Parathyroid adenoma (tissue), 2 donors: Measurements from ENCODE around the gene PRPF31.

Source experiments
- H2AFZ ChIP-seq: fragments of 300-600 bp; sonication (generic); one replicate; pipeline ENCODE4 v1.7.0; 2017; ENCODE audit warnings: antibody characterized with exemption, mild to moderate bottlenecking
- H3K27ac ChIP-seq: fragments of 300-600 bp; sonication (generic); one replicate; pipeline ENCODE4 v1.7.0; 2017
- H3K27me3 ChIP-seq: fragments of 300-600 bp; sonication (generic); one replicate; pipeline ENCODE4 v1.7.0; 2017; ENCODE audit warnings: low read length; ENCODE audit not compliant: control insufficient read depth, insufficient read depth
- H3K36me3 ChIP-seq: fragments of 300-600 bp; sonication (generic); one replicate; pipeline ENCODE4 v1.7.0; 2017; ENCODE audit warnings: low read length; ENCODE audit not compliant: control insufficient read depth, insufficient read depth
- H3K4me1 ChIP-seq: fragments of 300-600 bp; sonication (generic); one replicate; pipeline ENCODE4 v1.7.0; 2017; ENCODE audit warnings: control low read depth
- H3K4me2 ChIP-seq: fragments of 300-600 bp; sonication (generic); one replicate; pipeline ENCODE4 v1.7.0; 2017; ENCODE audit warnings: low read length
- H3K4me3 ChIP-seq: fragments of 300-600 bp; sonication (generic); one replicate; pipeline ENCODE4 v1.7.0; 2017; ENCODE audit warnings: low read depth, low read length
- H3K79me2 ChIP-seq: fragments of 300-600 bp; sonication (generic); one replicate; pipeline ENCODE4 v1.7.0; 2017; ENCODE audit warnings: control low read depth
- H3K9ac ChIP-seq: fragments of 300-600 bp; sonication (generic); one replicate; pipeline ENCODE4 v1.7.0; 2017; ENCODE audit warnings: mild to moderate bottlenecking
- H3K9me3 ChIP-seq: fragments of 300-600 bp; sonication (generic); one replicate; pipeline ENCODE4 v1.7.0; 2017; ENCODE audit warnings: low read length; ENCODE audit not compliant: control insufficient read depth
- TF ChIP-seq, protein P1 (sequence below): fragments of 300-600 bp; sonication (generic); IDR thresholded peaks from one replicate; pipeline ENCODE4 v1.7.0; 2017; ENCODE audit warnings: antibody characterized with exemption, mild to moderate bottlenecking
- donor health status: primary hyperparathyroidism.

The PRPF31 gene

DNA sequence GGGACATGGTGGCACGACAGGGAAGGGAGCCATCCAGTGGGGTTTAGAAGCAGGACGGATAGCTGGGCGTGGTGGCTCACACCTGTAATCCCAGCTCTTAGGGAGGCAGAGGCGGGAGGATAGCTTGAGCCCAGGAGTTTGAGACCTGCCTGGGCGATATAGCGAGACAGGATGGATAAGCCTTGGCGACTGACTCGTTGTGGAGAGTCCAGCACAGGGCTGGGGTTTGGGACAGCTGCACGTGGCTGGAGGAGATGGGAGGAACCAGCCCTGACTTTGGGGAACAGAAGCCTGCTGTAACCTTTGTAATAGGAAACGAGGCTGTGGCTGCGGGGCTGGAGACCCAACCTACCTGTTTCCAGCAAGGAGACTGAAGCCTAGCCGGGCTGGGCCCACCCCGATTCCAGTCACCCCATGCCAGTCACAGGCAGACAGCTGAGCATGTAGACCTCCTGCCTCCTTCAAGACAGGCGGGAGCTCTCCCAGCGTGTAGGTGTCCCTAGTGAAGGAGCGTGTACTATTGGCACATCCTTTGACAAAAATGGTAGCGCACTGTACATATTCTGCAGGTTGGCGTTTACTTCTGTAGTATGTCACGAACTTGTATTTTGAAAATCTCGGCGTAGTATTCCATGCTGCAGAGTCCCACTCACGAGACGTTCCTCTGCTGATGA, 35.9 kb downstream of the PRPF31 start:
- Histone ChIP-seq H3K36me3 (no peaks in the 10 kb centered on the region), H2AFZ (no peak overlapping the region), H3K9ac (no peak overlapping the region), H3K4me1 (no peaks in the 10 kb centered on the region), H3K27ac (no peak overlapping the region), H3K27me3 (no peaks in the 10 kb centered on the region), H3K4me2 (no peak overlapping the region), H3K79me2 (no peaks in the 10 kb centered on the region), H3K4me3 (no peak overlapping the region), H3K9me3 (no peaks in the 10 kb centered on the region)
- TF ChIP-seq, protein P1, sequence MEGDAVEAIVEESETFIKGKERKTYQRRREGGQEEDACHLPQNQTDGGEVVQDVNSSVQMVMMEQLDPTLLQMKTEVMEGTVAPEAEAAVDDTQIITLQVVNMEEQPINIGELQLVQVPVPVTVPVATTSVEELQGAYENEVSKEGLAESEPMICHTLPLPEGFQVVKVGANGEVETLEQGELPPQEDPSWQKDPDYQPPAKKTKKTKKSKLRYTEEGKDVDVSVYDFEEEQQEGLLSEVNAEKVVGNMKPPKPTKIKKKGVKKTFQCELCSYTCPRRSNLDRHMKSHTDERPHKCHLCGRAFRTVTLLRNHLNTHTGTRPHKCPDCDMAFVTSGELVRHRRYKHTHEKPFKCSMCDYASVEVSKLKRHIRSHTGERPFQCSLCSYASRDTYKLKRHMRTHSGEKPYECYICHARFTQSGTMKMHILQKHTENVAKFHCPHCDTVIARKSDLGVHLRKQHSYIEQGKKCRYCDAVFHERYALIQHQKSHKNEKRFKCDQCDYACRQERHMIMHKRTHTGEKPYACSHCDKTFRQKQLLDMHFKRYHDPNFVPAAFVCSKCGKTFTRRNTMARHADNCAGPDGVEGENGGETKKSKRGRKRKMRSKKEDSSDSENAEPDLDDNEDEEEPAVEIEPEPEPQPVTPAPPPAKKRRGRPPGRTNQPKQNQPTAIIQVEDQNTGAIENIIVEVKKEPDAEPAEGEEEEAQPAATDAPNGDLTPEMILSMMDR: no peak

DNA sequence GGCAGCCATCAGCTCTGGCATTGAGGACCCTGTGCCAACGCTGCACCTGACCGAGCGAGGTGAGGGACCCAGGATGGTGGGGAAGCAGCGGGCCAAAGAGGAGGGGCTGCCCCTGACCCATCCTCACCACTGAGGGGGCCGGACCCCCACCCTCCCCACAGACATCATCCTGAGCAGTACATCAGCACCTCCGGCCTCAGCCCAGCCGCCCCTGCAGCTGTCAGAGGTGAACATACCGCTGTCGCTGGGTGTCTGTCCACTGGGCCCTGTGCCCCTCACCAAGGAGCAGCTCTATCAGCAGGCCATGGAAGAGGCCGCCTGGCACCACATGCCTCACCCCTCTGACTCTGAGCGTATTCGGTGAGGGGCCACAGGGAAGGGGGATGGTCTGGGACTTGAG, 36.7 kb downstream of the PRPF31 start:
- Histone ChIP-seq H2AFZ (no peak overlapping the region), H3K9me3 (no peaks in the 10 kb centered on the region), H3K79me2 (no peaks in the 10 kb centered on the region), H3K4me2 (no peak overlapping the region), H3K36me3 (no peaks in the 10 kb centered on the region), H3K27me3 (no peaks in the 10 kb centered on the region), H3K27ac (no peak overlapping the region), H3K4me1 (no peaks in the 10 kb centered on the region), H3K4me3 (no peak overlapping the region), H3K9ac (no peak overlapping the region)
- TF ChIP-seq, protein P1: no peak

DNA sequence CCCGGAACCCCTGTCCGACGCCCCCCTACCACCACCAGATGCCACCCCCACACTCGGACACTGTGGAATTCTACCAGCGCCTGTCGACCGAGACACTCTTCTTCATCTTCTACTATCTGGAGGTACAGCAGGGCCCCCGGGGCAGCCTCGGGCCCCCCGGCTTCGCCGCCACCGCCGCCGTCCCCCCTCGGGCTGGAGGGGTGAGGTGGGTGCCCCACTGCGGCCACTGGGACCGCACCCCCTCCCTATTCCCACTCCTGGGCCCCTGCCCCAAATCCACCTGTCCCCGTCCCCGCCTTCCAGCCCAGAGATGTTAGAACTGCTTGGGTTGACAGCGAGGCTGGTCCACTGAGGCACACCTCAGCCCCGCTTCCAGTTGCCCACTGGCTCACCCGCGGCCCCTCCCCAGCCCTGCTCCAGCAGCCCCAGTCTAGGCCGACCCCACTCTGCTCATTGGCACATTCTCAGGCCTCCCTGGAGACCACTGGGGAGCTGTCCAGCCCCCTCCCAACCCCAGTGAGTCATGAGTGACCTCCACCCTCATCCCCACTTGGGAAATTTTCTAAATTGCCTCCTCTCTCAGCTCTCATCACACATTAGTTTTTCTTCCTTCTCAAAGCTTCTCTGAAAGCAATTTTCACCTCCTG, 37.4 kb downstream of the PRPF31 start:
- Histone ChIP-seq H3K27me3 (no peaks in the 10 kb centered on the region), H3K9me3 (no peaks in the 10 kb centered on the region), H3K4me3 (no peak overlapping the region), H3K79me2 (peaks cover under 1% of the 10 kb centered on the region), H3K4me2 (no peak overlapping the region), H2AFZ (no peak overlapping the region), H3K9ac (no peak overlapping the region), H3K36me3 (no peaks in the 10 kb centered on the region), H3K27ac (no peak overlapping the region), H3K4me1 (no peaks in the 10 kb centered on the region)
- TF ChIP-seq, protein P1: no peak

DNA sequence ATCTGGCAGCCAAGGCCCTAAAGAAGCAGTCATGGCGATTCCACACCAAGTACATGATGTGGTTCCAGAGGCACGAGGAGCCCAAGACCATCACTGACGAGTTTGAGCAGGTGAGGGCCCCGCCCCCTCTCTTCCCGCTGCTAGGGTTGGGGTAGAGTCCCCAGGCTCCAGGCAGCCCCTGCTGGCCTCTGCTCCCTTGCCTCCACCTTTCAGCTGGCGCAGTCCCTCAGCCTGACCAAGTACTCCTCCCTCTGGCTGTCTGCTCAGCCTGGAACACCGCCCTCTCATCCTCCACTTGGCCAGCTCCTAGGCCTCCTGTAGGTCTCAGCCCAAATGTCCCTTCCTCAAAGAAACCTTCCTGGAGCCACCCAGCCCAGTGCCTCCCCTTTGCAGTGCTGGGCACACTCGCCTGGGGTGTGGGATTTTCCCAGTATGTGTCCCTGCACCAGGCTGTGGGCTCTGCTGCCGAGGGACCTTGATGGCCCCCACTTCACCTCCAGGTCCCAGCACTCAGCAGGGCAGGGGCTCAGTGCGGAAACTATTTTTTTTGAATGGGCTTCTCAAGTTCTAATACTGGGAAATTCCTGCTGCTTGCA, 38.3 kb downstream of the PRPF31 start:
- H2AFZ ChIP-seq: no peak overlapping the region

More for the DNA sequence above, 38.3 kb downstream of the PRPF31 start:
- no peak overlapping the region for H3K4me2 ChIP-seq
- H3K79me2 ChIP-seq: peaks cover 3% of the 10 kb centered on the region
- H3K36me3 ChIP-seq: no peaks in the 10 kb centered on the region
- no peak overlapping the region for H3K9ac ChIP-seq
- H3K4me3 ChIP-seq: no peak overlapping the region
- peaks cover 5% of the 10 kb centered on the region for H3K4me1 ChIP-seq
- no peak overlapping the region for H3K27ac ChIP-seq
- TF ChIP-seq, protein P1: no peak
- no peaks in the 10 kb centered on the region for H3K9me3 ChIP-seq
- no peaks in the 10 kb centered on the region for H3K27me3 ChIP-seq
